ENCODE data around the gene TRIM31.

TRIM31 gene

GRCh38 chr6:30075094-30075789 lies 37.6 kb downstream of the TRIM31 start, which contains the start of gene RNF39:
Gene RNF39, minus strand, starts transcription at chr6:30075769. Its CDS starts 184 bp downstream, at chr6:30075585.
- DNase-seq (ENCODE audit: low read depth in 1 of 2, low spot score in 1 of 2): no peak
- in situ Hi-C loops (cut with HindIII; ENCODE audit: low pct_unique_long_range_greater_than_20kb, low sequenced_read_pairs): no loop called here
- TF ChIP-seq JUND (IDR thresholded peaks at IDR 0.05; ENCODE audit: low read depth): no peak

- no peak for TF ChIP-seq JUND (IDR thresholded peaks at IDR 0.05; ENCODE audit: low read depth)
- in situ Hi-C loops (cut with HindIII; ENCODE audit: low pct_unique_long_range_greater_than_20kb, low sequenced_read_pairs): no loop called here
- peak in 1 of 2 experiments; percentile 40 for DNase-seq (ENCODE audit: low read depth in 1 of 2, low spot score in 1 of 2)
Measured at GRCh38 chr6:30074331-30075093, 38.4 kb downstream of the TRIM31 start.

DNA sequence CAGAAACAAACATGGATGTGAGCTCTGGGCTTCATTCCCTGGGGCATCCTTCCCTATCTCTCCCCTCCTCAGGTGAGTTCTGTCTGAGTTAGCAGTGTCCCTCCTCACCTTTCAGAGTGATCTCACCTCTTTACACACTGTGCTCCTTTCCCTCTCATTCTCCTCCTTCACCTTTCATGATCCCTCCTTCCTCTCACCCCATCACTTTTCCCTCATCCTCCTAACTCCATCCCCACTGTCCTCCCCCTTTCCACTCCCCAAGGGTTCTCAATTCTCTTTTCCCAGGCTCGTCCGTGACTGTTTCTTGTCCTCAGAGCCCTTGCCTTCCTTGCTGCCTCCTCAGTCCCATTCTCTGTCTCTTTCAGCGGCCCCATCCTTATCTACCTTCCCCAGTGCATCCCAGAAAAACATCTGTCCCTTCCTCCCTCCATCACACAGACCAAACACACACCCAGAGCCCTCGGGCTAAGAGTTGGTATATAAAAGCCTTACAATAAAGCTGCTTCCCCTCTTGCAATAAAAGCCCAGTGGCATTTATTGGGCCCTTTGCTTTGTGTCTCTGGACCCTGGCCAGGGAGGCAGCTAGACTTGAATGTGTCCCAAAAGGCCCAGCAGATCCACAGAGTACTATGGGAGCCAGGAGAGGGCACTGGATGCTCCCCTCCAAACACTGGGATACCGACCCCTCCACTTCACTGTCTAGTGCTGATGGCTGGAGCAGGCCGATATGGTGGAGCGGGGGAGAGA lies 39.2 kb downstream of the TRIM31 start:
- TF ChIP-seq JUND (IDR thresholded peaks at IDR 0.05; ENCODE audit: low read depth): no peak
- DNase-seq (ENCODE audit: low read depth in 1 of 2, low spot score in 1 of 2): no peak
- in situ Hi-C loops (cut with HindIII; ENCODE audit: low pct_unique_long_range_greater_than_20kb, low sequenced_read_pairs): no loop called here

GRCh38 chr6:30071858-30072257 lies 41.0 kb downstream of the TRIM31 start:
- no peak for TF ChIP-seq JUND (IDR thresholded peaks at IDR 0.05; ENCODE audit: low read depth)
- in situ Hi-C loops (cut with HindIII; ENCODE audit: low pct_unique_long_range_greater_than_20kb, low sequenced_read_pairs): no loop called here

GRCh38 chr6:30071081-30071818 lies 41.6 kb downstream of the TRIM31 start:
- TF ChIP-seq JUND (IDR thresholded peaks at IDR 0.05; ENCODE audit: low read depth): no peak
- in situ Hi-C loops (cut with HindIII; ENCODE audit: low pct_unique_long_range_greater_than_20kb, low sequenced_read_pairs): no loop called here
- no peak for DNase-seq (ENCODE audit: low read depth in 1 of 2, low spot score in 1 of 2)

More at GRCh38 chr6:30071858-30072257, 41.0 kb downstream of the TRIM31 start:
- DNase-seq (ENCODE audit: low read depth in 1 of 2, low spot score in 1 of 2): no peak

DNA sequence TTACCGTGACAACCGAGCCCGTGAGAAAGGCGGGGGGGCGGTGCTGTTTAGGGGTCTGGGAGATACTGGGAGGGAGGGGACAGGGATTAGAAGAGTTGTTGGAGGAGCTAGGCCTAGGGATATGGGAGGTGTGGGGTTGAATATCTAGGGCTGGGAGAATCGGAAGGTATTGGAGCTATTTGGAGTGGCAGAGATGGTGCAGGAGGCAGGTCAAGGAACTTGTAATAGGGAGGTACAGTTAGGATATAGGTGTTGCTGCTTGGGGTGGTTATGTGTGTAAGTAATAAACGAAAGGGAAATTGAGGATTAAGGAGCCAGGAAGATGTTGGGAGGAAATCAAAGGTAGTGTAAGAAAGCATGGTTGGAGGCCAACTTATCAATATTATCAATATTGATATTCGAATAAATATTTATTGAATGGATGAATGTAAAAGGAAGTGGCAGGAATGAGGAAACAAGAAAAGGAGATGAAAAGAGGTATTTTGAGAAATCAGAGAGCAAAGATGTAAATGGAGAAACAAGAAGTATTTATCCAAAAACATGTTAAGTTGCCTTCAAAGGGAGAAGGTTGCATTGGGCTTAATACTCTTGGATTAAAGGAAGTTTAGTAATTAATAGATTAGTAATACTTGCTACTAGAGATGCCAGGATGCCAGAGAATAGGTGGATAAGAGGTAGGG lies 45.3 kb downstream of the TRIM31 start:
- in situ Hi-C loops (cut with HindIII; ENCODE audit: low pct_unique_long_range_greater_than_20kb, low sequenced_read_pairs): no loop called here
- no peak for TF ChIP-seq JUND (IDR thresholded peaks at IDR 0.05; ENCODE audit: low read depth)
- no peak for DNase-seq (ENCODE audit: low read depth in 1 of 2, low spot score in 1 of 2)

- no peak for TF ChIP-seq JUND (IDR thresholded peaks at IDR 0.05; ENCODE audit: low read depth)
- in situ Hi-C loops (cut with HindIII; ENCODE audit: low pct_unique_long_range_greater_than_20kb, low sequenced_read_pairs): no loop called here
- peak; percentile 83 to 99 for DNase-seq (ENCODE audit: low read depth in 1 of 2, low spot score in 1 of 2)
Measured at GRCh38 chr6:30066577-30067459, 46.1 kb downstream of the TRIM31 start, which contains the start of gene PPP1R11. Gene PPP1R11, plus strand, starts transcription at chr6:30067198. Its CDS starts 213 bp downstream, at chr6:30067411.

- no peak for TF ChIP-seq JUND (IDR thresholded peaks at IDR 0.05; ENCODE audit: low read depth)
- no peak for DNase-seq (ENCODE audit: low read depth in 1 of 2, low spot score in 1 of 2)
Measured at GRCh38 chr6:30066082-30066481, 46.8 kb downstream of the TRIM31 start.

GRCh38 chr6:30063315-30063714 lies 49.6 kb downstream of the TRIM31 start:
- no peak for TF ChIP-seq JUND (IDR thresholded peaks at IDR 0.05; ENCODE audit: low read depth)
- in situ Hi-C loops (cut with HindIII; ENCODE audit: low pct_unique_long_range_greater_than_20kb, low sequenced_read_pairs): no loop called here
- DNase-seq (ENCODE audit: low read depth in 1 of 2, low spot score in 1 of 2): no peak

More at GRCh38 chr6:30066082-30066481, 46.8 kb downstream of the TRIM31 start:
- in situ Hi-C loops (cut with HindIII; ENCODE audit: low pct_unique_long_range_greater_than_20kb, low sequenced_read_pairs): no loop called here

DNA sequence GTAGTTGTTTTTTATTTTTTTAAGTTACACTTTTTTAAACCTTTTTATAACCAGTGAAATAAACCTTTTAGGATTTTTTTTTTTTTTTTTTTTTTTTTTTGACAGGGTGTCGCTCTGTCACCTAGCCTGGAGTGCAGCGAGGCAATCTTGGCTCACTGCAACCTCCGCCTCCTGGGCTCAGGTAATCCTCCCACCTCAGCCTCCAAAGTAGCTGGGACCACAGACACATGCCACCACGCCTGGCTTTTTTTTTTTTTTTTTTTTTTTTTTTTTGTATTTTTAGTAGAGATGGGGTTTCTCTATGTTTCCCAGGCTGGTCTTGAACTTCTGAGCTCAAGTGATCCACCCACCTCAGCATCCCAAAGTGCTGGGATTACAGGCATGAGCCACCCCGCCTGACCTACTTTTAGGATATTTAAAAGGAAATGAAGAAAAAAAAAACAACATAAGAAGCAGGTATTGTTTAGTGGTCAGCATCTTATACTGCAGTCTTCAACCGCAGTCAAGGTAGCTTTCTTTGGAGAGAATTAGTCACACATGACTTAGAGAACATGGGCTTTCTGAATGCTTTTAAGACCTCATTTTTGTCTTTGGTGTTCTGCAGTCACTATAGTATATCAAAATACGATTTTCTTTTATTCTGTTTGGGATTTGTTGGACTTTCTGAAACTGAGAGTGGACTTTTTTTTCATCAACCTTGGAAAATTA lies 50.3 kb downstream of the TRIM31 start:
- TF ChIP-seq JUND (IDR thresholded peaks at IDR 0.05; ENCODE audit: low read depth): no peak
- in situ Hi-C loops (cut with HindIII; ENCODE audit: low pct_unique_long_range_greater_than_20kb, low sequenced_read_pairs): no loop called here
- no peak for DNase-seq (ENCODE audit: low read depth in 1 of 2, low spot score in 1 of 2)

All from T47D (cell line).